Measurements from ENCODE around the gene EEF1AKMT3.

Gene EEF1AKMT3

DNA sequence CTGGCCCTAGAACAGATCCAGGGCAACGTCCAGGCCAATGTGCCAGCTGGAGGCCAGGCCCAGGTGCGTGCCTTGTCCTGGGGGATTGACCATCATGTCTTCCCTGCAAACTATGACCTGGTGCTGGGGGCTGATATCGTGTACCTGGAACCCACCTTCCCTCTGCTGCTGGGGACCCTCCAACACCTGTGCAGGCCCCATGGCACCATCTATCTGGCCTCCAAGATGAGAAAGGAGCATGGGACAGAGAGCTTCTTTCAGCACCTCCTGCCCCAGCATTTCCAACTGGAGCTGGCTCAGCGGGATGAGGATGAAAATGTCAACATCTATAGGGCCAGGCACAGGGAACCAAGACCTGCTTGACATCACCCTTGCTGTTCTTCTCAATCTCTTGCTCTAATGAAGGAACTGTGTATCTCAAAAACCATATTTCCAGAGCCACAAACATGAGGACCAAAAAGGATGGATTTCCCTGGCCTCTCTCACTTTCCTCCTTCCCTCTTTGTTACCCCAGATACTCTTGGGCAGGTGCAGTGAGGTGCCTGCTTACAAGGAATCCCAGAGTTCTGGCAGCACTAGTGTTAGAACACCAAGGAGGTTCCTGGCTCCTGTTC lies 8.0 kb downstream of the EEF1AKMT3 start:
- peaks cover 23% of the 10 kb centered on the region for H3K4me1 ChIP-seq (ENCODE audit: insufficient read depth, low read length, poor library complexity, severe bottlenecking)
- no peaks in the 10 kb centered on the region for H3K27me3 ChIP-seq (ENCODE audit: insufficient read depth, low read length, poor library complexity, severe bottlenecking)
- no peaks in the 10 kb centered on the region for H3F3A ChIP-seq (ENCODE audit: low read depth)
- H3K9me3 ChIP-seq (ENCODE audit: insufficient read depth, low read depth, low read length) = no peaks in the 10 kb centered on the region
- no peak overlapping the region for H3K9ac ChIP-seq (ENCODE audit: low read depth, low read length, poor library complexity, severe bottlenecking)
- TF ChIP-seq EZH2phosphoT487 (IDR thresholded peaks at IDR 0.05; ENCODE audit: borderline replicate concordance) = no peak
- TF ChIP-seq, protein P1, sequence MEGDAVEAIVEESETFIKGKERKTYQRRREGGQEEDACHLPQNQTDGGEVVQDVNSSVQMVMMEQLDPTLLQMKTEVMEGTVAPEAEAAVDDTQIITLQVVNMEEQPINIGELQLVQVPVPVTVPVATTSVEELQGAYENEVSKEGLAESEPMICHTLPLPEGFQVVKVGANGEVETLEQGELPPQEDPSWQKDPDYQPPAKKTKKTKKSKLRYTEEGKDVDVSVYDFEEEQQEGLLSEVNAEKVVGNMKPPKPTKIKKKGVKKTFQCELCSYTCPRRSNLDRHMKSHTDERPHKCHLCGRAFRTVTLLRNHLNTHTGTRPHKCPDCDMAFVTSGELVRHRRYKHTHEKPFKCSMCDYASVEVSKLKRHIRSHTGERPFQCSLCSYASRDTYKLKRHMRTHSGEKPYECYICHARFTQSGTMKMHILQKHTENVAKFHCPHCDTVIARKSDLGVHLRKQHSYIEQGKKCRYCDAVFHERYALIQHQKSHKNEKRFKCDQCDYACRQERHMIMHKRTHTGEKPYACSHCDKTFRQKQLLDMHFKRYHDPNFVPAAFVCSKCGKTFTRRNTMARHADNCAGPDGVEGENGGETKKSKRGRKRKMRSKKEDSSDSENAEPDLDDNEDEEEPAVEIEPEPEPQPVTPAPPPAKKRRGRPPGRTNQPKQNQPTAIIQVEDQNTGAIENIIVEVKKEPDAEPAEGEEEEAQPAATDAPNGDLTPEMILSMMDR (conservative IDR thresholded peaks at IDR 0.05; ENCODE audit: low read length) = no peak
- peaks cover 23% of the 10 kb centered on the region for H3K79me2 ChIP-seq (ENCODE audit: insufficient read depth, low read length)
- H3K4me3 ChIP-seq (ENCODE audit: low read length, poor library complexity, severe bottlenecking) = no peak overlapping the region
- H2AFZ ChIP-seq (ENCODE audit: low read length) = no peak overlapping the region
- no peak overlapping the region for H3K4me2 ChIP-seq (ENCODE audit: low read depth, low read length, poor library complexity, severe bottlenecking)
- H3K9me2 ChIP-seq (replicated peaks; ENCODE audit: low read depth, low read length) = no peaks in the 10 kb centered on the region
- H4K20me1 ChIP-seq (ENCODE audit: insufficient read depth, low read length, poor library complexity, severe bottlenecking) = peaks cover 10% of the 10 kb centered on the region
- H3K36me3 ChIP-seq (ENCODE audit: insufficient read depth, low read length) = no peaks in the 10 kb centered on the region

DNA sequence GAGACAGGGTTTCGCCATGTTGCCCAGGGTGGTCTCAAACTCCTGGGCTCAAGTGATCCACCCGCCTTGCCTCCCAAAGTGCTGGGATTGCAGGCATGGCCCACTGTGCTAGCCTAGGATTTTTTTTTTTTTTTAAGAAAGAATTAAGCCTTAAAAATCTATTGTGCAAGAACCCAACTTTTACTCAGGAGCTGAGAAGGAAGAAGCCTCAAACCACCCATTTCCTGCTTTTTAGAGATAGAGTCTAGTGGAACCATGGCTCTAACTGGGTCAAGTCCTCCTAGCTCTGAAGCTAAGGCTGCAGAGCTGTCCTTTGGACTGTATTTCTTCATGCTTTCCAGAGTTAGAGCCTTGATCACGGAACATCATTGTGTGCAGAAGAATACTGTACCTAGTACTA lies 8.8 kb downstream of the EEF1AKMT3 start:
- peak overlapping the region; percentile 85 for H3K4me2 ChIP-seq (ENCODE audit: low read depth, low read length, poor library complexity, severe bottlenecking)
- H3F3A ChIP-seq (ENCODE audit: low read depth) = no peaks in the 10 kb centered on the region
- H3K4me1 ChIP-seq (ENCODE audit: insufficient read depth, low read length, poor library complexity, severe bottlenecking) = peaks cover 25% of the 10 kb centered on the region
- H3K79me2 ChIP-seq (ENCODE audit: insufficient read depth, low read length) = peaks cover 27% of the 10 kb centered on the region
- H4K20me1 ChIP-seq (ENCODE audit: insufficient read depth, low read length, poor library complexity, severe bottlenecking) = peaks cover 10% of the 10 kb centered on the region
- H3K4me3 ChIP-seq (ENCODE audit: low read length, poor library complexity, severe bottlenecking) = no peak overlapping the region
- no peaks in the 10 kb centered on the region for H3K9me2 ChIP-seq (replicated peaks; ENCODE audit: low read depth, low read length)
- H3K27me3 ChIP-seq (ENCODE audit: insufficient read depth, low read length, poor library complexity, severe bottlenecking) = no peaks in the 10 kb centered on the region
- H2AFZ ChIP-seq (ENCODE audit: low read length) = 0 out of 2 replicates have a peak overlapping the region, but pooled peaks have one; percentile 5
- no peak for TF ChIP-seq EZH2phosphoT487 (IDR thresholded peaks at IDR 0.05; ENCODE audit: borderline replicate concordance)
- H3K9ac ChIP-seq (ENCODE audit: low read depth, low read length, poor library complexity, severe bottlenecking) = no peak overlapping the region
- peaks cover 6% of the 10 kb centered on the region; the same call in 1 of the 2 replicates for H3K36me3 ChIP-seq (ENCODE audit: insufficient read depth, low read length)
- no peaks in the 10 kb centered on the region for H3K9me3 ChIP-seq (ENCODE audit: insufficient read depth, low read depth, low read length)

DNA sequence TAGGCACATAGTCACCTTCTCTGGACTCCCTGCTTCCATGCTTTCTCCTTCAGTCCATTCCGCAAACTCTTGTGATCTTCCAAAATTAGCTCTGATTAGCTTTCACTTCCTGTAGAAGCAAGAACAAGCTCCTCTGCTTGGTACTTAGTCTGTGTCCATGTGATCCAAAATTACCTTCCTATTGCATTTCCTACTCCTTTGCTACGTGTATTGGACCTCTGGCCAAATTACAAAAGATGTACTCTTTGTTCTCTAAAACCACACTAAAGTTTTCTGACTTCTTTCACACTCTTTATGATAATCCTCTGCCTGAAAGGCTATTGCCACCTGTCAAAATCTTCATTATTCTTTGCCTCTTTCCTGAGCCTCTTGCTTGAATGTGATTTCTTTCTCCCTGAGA lies 9.4 kb downstream of the EEF1AKMT3 start:
- no peak for TF ChIP-seq EZH2phosphoT487 (IDR thresholded peaks at IDR 0.05; ENCODE audit: borderline replicate concordance)
- TF ChIP-seq, protein P1 (conservative IDR thresholded peaks at IDR 0.05; ENCODE audit: low read length) = no peak
- Histone ChIP-seq H3K4me2 (ENCODE audit: low read depth, low read length, poor library complexity, severe bottlenecking) (peak overlapping the region; percentile 85), H2AFZ (ENCODE audit: low read length) (0 out of 2 replicates have a peak overlapping the region, but pooled peaks have one; percentile 48), H3K27me3 (ENCODE audit: insufficient read depth, low read length, poor library complexity, severe bottlenecking) (no peaks in the 10 kb centered on the region), H3K79me2 (ENCODE audit: insufficient read depth, low read length) (peaks cover 27% of the 10 kb centered on the region), H3K9me2 (replicated peaks; ENCODE audit: low read depth, low read length) (no peaks in the 10 kb centered on the region), H3K9ac (ENCODE audit: low read depth, low read length, poor library complexity, severe bottlenecking) (no peak overlapping the region), H3K4me1 (ENCODE audit: insufficient read depth, low read length, poor library complexity, severe bottlenecking) (peaks cover 25% of the 10 kb centered on the region), H3K36me3 (ENCODE audit: insufficient read depth, low read length) (peaks cover 12% of the 10 kb centered on the region; the same call in 1 of the 2 replicates), H3K4me3 (ENCODE audit: low read length, poor library complexity, severe bottlenecking) (peak overlapping the region; percentile 91), H3K9me3 (ENCODE audit: insufficient read depth, low read depth, low read length) (no peaks in the 10 kb centered on the region), H3F3A (ENCODE audit: low read depth) (no peaks in the 10 kb centered on the region), H4K20me1 (ENCODE audit: insufficient read depth, low read length, poor library complexity, severe bottlenecking) (peaks cover 13% of the 10 kb centered on the region)

DNA sequence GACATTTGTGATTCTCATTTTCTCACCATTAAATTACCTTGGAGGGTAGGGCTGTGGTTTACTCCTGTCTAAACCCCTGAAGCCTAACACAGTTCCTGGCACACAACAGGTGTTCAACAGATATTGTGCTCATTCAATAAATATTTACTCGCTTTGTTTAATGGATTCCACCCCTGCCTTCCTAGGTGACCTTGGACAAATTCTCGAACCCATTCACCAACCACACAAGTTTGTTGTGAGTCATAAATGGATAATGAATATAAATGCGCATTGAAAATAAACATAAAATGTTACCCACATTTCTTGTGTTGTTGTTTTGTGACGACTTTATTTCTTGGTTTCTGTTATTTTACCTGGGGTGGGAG lies 9.8 kb downstream of the EEF1AKMT3 start:
- Histone ChIP-seq H3K9me3 (ENCODE audit: insufficient read depth, low read depth, low read length) (no peaks in the 10 kb centered on the region), H3K36me3 (ENCODE audit: insufficient read depth, low read length) (peaks cover 16% of the 10 kb centered on the region; the same call in 1 of the 2 replicates), H3F3A (ENCODE audit: low read depth) (no peaks in the 10 kb centered on the region), H4K20me1 (ENCODE audit: insufficient read depth, low read length, poor library complexity, severe bottlenecking) (peaks cover 13% of the 10 kb centered on the region), H3K9me2 (replicated peaks; ENCODE audit: low read depth, low read length) (no peaks in the 10 kb centered on the region), H3K4me1 (ENCODE audit: insufficient read depth, low read length, poor library complexity, severe bottlenecking) (peaks cover 25% of the 10 kb centered on the region), H3K27me3 (ENCODE audit: insufficient read depth, low read length, poor library complexity, severe bottlenecking) (no peaks in the 10 kb centered on the region), H3K4me3 (ENCODE audit: low read length, poor library complexity, severe bottlenecking) (peak overlapping the region; percentile 91), H3K79me2 (ENCODE audit: insufficient read depth, low read length) (peaks cover 30% of the 10 kb centered on the region), H3K9ac (ENCODE audit: low read depth, low read length, poor library complexity, severe bottlenecking) (no peak overlapping the region), H2AFZ (ENCODE audit: low read length) (peak overlapping the region; percentile 48), H3K4me2 (ENCODE audit: low read depth, low read length, poor library complexity, severe bottlenecking) (peak overlapping the region; percentile 85)
- TF ChIP-seq, protein P1 (conservative IDR thresholded peaks at IDR 0.05; ENCODE audit: low read length) = no peak
- no peak for TF ChIP-seq EZH2phosphoT487 (IDR thresholded peaks at IDR 0.05; ENCODE audit: borderline replicate concordance)

Data from Loucy (cell line).